H9 (cell line): Measurements from ENCODE around the gene GPR180. TPM values are rescaled to one million over a fixed set of nuclear protein-coding genes. Genes with fewer than 3 reads are reported as not detected.

Experiments
- DNase-seq: peaks from one replicate; pipeline ENCODE4 v3.0.0-alpha.2; 2017
- H2AFZ ChIP-seq: one replicate; pipeline ENCODE4 v1.6.1; 2013; ENCODE audit warnings: mild to moderate bottlenecking, low read length, control low read depth, moderate library complexity
- H2AK5ac ChIP-seq: 2 replicates; pipeline ENCODE4 v1.6.1; 2013; ENCODE audit warnings: low read length, control low read depth, mixed read lengths; ENCODE audit not compliant: insufficient read length
- H2BK120ac ChIP-seq: one replicate; pipeline ENCODE4 v1.6.1; 2013; ENCODE audit warnings: low read depth, mild to moderate bottlenecking, low read length, control low read depth, inconsistent platforms; ENCODE audit not compliant: poor library complexity, severe bottlenecking
- H2BK12ac ChIP-seq: 2 replicates; pipeline ENCODE4 v1.6.1; 2013; ENCODE audit warnings: low read length, control low read depth, mixed read lengths, low read depth; ENCODE audit not compliant: insufficient read length
- H2BK15ac ChIP-seq: 2 replicates; pipeline ENCODE4 v1.6.1; 2013; ENCODE audit warnings: low read depth, low read length, control low read depth
- H2BK20ac ChIP-seq: one replicate; pipeline ENCODE4 v1.6.1; 2013; ENCODE audit warnings: low read depth, mild to moderate bottlenecking, low read length, control low read depth, inconsistent platforms; ENCODE audit not compliant: poor library complexity, severe bottlenecking
- H2BK5ac ChIP-seq: 2 replicates; pipeline ENCODE4 v1.6.1; 2013; ENCODE audit warnings: low read length, control low read depth, mixed read lengths; ENCODE audit not compliant: insufficient read length
- H3K14ac ChIP-seq: 2 replicates; pipeline ENCODE4 v1.6.1; 2013; ENCODE audit warnings: low read length, control low read depth; ENCODE audit not compliant: insufficient read depth
- H3K18ac ChIP-seq: 2 replicates; pipeline ENCODE4 v1.6.1; 2013; ENCODE audit warnings: low read depth, mild to moderate bottlenecking, mixed read lengths, low read length, control low read depth; ENCODE audit not compliant: insufficient read length
- H3K23ac ChIP-seq: 2 replicates; pipeline ENCODE4 v1.6.1; 2013; ENCODE audit warnings: low read length, control low read depth, mixed read lengths, low read depth; ENCODE audit not compliant: insufficient read length
- H3K23me2 ChIP-seq: 2 replicates; pipeline ENCODE4 v1.6.1; 2013; ENCODE audit warnings: low read depth, mild to moderate bottlenecking, mixed read lengths, low read length, control low read depth; ENCODE audit not compliant: insufficient read length, poor library complexity, severe bottlenecking
- H3K27ac ChIP-seq: 2 replicates; pipeline ENCODE4 v1.5.1; 2013; ENCODE audit warnings: low read length, control low read depth, mixed read lengths, low read depth; ENCODE audit not compliant: insufficient read length
- H3K27me3 ChIP-seq: 2 replicates; pipeline ENCODE4 v1.6.1; 2013; ENCODE audit warnings: low read length, control low read depth, inconsistent platforms; ENCODE audit not compliant: insufficient read depth
- H3K4ac ChIP-seq: 2 replicates; pipeline ENCODE4 v1.6.1; 2013; ENCODE audit warnings: low read depth, mild to moderate bottlenecking, control low read depth, inconsistent platforms, low read length, moderate library complexity
- H3K4me1 ChIP-seq: 2 replicates; pipeline ENCODE4 v1.6.1; 2013; ENCODE audit warnings: low read length, control low read depth, inconsistent platforms; ENCODE audit not compliant: insufficient read depth
- H3K4me2 ChIP-seq: 2 replicates; pipeline ENCODE4 v1.6.1; 2013; ENCODE audit warnings: low read length, control low read depth, mixed read lengths; ENCODE audit not compliant: insufficient read length, insufficient read depth
- H3K56ac ChIP-seq: 2 replicates; pipeline ENCODE4 v1.6.1; 2013; ENCODE audit warnings: low read depth, mild to moderate bottlenecking, mixed read lengths, low read length, control low read depth; ENCODE audit not compliant: insufficient read length
- H3K79me1 ChIP-seq: 2 replicates; pipeline ENCODE4 v1.6.1; 2013; ENCODE audit warnings: low read depth, mild to moderate bottlenecking, moderate library complexity, low read length, control low read depth, inconsistent platforms; ENCODE audit not compliant: insufficient read depth, poor library complexity, severe bottlenecking
- H3K79me2 ChIP-seq: 2 replicates; pipeline ENCODE4 v1.6.1; 2013; ENCODE audit warnings: low read length, control low read depth, inconsistent platforms; ENCODE audit not compliant: insufficient read depth
- H3K9ac ChIP-seq: 2 replicates; pipeline ENCODE4 v1.6.1; 2013; ENCODE audit warnings: low read length, control low read depth, mixed read lengths; ENCODE audit not compliant: insufficient read length; ENCODE audit errors: extremely low read depth
- H3K9me3 ChIP-seq: one replicate; pipeline ENCODE4 v1.6.1; 2013; ENCODE audit warnings: low read depth, low read length, inconsistent platforms; ENCODE audit not compliant: control insufficient read depth
- H3T11ph ChIP-seq: one replicate; pipeline ENCODE4 v1.6.1; 2013; ENCODE audit warnings: mild to moderate bottlenecking, low read length, control low read depth, inconsistent platforms
- H4K20me1 ChIP-seq: one replicate; pipeline ENCODE4 v1.6.1; 2013; ENCODE audit not compliant: control insufficient read depth, insufficient read length, insufficient read depth
- H4K5ac ChIP-seq: 2 replicates; pipeline ENCODE4 v1.6.1; 2013; ENCODE audit warnings: low read depth, mild to moderate bottlenecking, mixed read lengths, low read length, control low read depth; ENCODE audit not compliant: insufficient read length
- H4K8ac ChIP-seq: replicated peaks from 2 replicates; pipeline ENCODE4 v1.6.1; 2013; ENCODE audit warnings: low read length, control low read depth, mixed read lengths, low read depth; ENCODE audit not compliant: insufficient read length
- H4K91ac ChIP-seq: 2 replicates; pipeline ENCODE4 v1.6.1; 2013; ENCODE audit warnings: low read depth, mild to moderate bottlenecking, moderate library complexity, mixed read lengths, low read length, control low read depth; ENCODE audit not compliant: insufficient read length
- H3K27ac Mint-ChIP-seq, 3 experiments: 2 replicates in 2 of 3; 3 replicates in 1 of 3; pipeline ENCODE4 v1.8.0; 2020 to 2021; ENCODE audit warnings: mixed read lengths in 3 of 3, mild to moderate bottlenecking in 1 of 3, moderate library complexity in 1 of 3
- H3K27me3 Mint-ChIP-seq: 2 replicates; pipeline ENCODE4 v1.8.0; 2021; ENCODE audit warnings: low read depth, mild to moderate bottlenecking, moderate library complexity, mixed read lengths
- H3K36me3 Mint-ChIP-seq, 3 experiments: 2 replicates in 2 of 3; 3 replicates in 1 of 3; pipeline ENCODE4 v1.8.0; 2020 to 2021; ENCODE audit warnings: low read depth in 3 of 3, mixed read lengths in 3 of 3; ENCODE audit not compliant: insufficient read depth in 1 of 3
- H3K4me1 Mint-ChIP-seq, 2 experiments: 2 replicates each; pipeline ENCODE4 v1.8.0; 2020; ENCODE audit warnings: mixed read lengths in 2 of 2
- H3K4me3 Mint-ChIP-seq, 2 experiments: 2 replicates in 1 of 2; 3 replicates in 1 of 2; pipeline ENCODE4 v1.8.0; 2020 to 2021; ENCODE audit warnings: mild to moderate bottlenecking in 2 of 2, mixed read lengths in 2 of 2, moderate library complexity in 1 of 2
- H3K9me3 Mint-ChIP-seq, 2 experiments: 2 replicates in 1 of 2; 3 replicates in 1 of 2; pipeline ENCODE4 v1.8.0; 2020; ENCODE audit warnings: mild to moderate bottlenecking in 2 of 2, mixed read lengths in 2 of 2, moderate library complexity in 1 of 2
- WGBS: extraction: QIAGEN DNeasy Blood & Tissue Kit; methylation state at CpG from one replicate; pipeline ENCODE4 v1.1.7; 2013; ENCODE audit warnings: missing lambda C conversion rate, low lambda C conversion rate, mixed read lengths; ENCODE audit not compliant: insufficient read length; ENCODE audit errors: extremely low coverage; 5-methylcytosine and 5-hydroxymethylcytosine counted together
- total RNA-seq: library from RNA; stranded (reverse); gene quantifications from 2 replicates; pipeline ENCODE4 v1.2.1, GENCODE V29; 2021
- TF ChIP-seq, protein P1 (sequence below): fragments of 200-600 bp; sonication (generic); conservative IDR thresholded peaks from 3 replicates; pipeline ENCODE4 v1.8.0; 2021; ENCODE audit warnings: antibody characterized with exemption, mild to moderate bottlenecking

The GPR180 gene
- total RNA-seq, 1 experiment from 2014 or later: 5.1 TPM

- Histone ChIP-seq H3K9ac (no peak overlapping the region), H4K8ac (no peak overlapping the region), H3K9me3 (no peaks in the 10 kb centered on the region), H3K4me2 (no peak overlapping the region), H3T11ph (no peak overlapping the region), H3K79me1 (no peaks in the 10 kb centered on the region), H3K27ac (no peak overlapping the region), H3K79me2 (no peaks in the 10 kb centered on the region), H4K91ac (no peak overlapping the region), H2BK12ac (no peak overlapping the region), H2BK20ac (no peak overlapping the region), H2AFZ (no peak overlapping the region), H3K27me3 (no peaks in the 10 kb centered on the region), H3K23ac (no peak overlapping the region), H3K18ac (no peak overlapping the region), H2AK5ac (no peak overlapping the region), H4K5ac (no peak overlapping the region), H3K4ac (no peak overlapping the region), H3K23me2 (no peaks in the 10 kb centered on the region), H2BK120ac (no peak overlapping the region), H2BK15ac (no peak overlapping the region), H4K20me1 (no peaks in the 10 kb centered on the region), H3K14ac (no peak overlapping the region), H3K56ac (no peak overlapping the region), H3K4me1 (peaks cover 2% of the 10 kb centered on the region; the same call in 1 of the 2 replicates), H2BK5ac (no peak overlapping the region)
- no CpG with 5 or more reads among the region's 4 CpGs for WGBS
- no peak overlapping the region for H3K27ac Mint-ChIP-seq
- TF ChIP-seq, protein P1, sequence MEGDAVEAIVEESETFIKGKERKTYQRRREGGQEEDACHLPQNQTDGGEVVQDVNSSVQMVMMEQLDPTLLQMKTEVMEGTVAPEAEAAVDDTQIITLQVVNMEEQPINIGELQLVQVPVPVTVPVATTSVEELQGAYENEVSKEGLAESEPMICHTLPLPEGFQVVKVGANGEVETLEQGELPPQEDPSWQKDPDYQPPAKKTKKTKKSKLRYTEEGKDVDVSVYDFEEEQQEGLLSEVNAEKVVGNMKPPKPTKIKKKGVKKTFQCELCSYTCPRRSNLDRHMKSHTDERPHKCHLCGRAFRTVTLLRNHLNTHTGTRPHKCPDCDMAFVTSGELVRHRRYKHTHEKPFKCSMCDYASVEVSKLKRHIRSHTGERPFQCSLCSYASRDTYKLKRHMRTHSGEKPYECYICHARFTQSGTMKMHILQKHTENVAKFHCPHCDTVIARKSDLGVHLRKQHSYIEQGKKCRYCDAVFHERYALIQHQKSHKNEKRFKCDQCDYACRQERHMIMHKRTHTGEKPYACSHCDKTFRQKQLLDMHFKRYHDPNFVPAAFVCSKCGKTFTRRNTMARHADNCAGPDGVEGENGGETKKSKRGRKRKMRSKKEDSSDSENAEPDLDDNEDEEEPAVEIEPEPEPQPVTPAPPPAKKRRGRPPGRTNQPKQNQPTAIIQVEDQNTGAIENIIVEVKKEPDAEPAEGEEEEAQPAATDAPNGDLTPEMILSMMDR: no peak
- peaks cover 28 to 35% of the 10 kb centered on the region in 2 experiments for H3K4me1 Mint-ChIP-seq
- no peak for DNase-seq
- no peak overlapping the region for H3K4me3 Mint-ChIP-seq
- H3K27me3 Mint-ChIP-seq: no peaks in the 10 kb centered on the region
- peaks cover 6 to 10% of the 10 kb centered on the region in 2 experiments; a peak in 3 of 5 replicates for H3K9me3 Mint-ChIP-seq
- H3K36me3 Mint-ChIP-seq: peaks cover 0 to 7% (median 4%) of the 10 kb centered on the region in 3 experiments; a peak in 2 of 7 replicates
These were observed 55.5 kb downstream of the GPR180 start for GRCh38 chr13:94657167-94657566.
